ENCODE data around the gene AP1S1. TPM values are rescaled to one million over a fixed set of nuclear protein-coding genes. Genes with fewer than 3 reads are reported as not detected.

Gene AP1S1
- total and polyA plus RNA-seq, 2 of the 13 experiments (the other 11 are each of a cell fraction or from before 2014, with no cell fraction given): 57.5 to 68.1 TPM

DNA sequence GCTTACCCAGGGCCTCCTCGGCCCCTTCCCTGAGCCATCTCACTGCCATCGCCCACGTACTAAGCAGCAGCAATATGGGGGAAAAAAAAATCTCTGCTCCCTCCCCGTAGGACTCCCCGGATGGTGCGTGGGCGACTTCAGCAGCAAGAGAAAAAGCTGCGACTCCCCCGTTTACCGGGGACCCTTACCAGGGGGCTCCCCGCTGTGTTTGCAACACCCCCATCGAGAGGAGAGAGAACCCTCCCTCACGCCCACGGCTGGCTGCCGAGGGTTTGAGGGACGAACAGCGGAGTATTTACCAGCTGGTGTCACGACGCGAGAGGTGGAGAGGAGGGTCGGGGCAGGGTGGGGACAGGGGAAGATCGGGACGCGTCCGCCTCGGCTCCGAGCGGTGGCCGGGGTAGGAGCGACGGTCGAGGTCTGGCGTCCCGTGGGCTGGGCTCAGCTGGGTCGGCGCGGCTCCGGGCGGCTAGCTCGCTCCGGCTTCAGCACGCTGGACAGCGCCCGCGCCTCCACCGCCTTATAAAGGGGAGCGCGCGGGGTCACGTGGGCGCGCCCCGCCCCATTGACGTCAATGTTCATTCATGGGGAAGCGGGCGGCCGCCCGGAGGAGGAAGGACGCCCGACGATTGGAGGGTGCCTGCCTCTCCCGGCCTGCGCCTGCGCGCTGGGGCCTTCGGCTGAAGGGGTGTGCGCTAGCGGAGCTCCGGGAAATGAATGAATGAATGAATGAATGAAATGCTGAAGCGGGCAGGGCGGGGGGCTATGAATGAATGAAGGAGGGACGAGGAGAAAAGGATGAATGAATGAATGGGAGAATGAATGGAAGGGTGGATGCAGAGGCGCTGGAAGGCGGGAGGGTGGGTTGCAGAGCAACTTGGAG is 11.0 kb downstream of the AP1S1 start, which contains the start of gene VGF (continued):
- TF ChIP-seq, protein P1, sequence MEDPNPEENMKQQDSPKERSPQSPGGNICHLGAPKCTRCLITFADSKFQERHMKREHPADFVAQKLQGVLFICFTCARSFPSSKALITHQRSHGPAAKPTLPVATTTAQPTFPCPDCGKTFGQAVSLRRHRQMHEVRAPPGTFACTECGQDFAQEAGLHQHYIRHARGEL (CRISPR knock-in tag; IDR thresholded peaks at IDR 0.05): peak; percentile 82; the same call in 1 of the 2 replicates
- TF ChIP-seq ZNF788 (CRISPR knock-in tag; IDR thresholded peaks at IDR 0.05; ENCODE audit: borderline replicate concordance) (peak; percentile 98), IRX3 (CRISPR knock-in tag; IDR thresholded peaks at IDR 0.05; ENCODE audit: borderline replicate concordance, low read depth) (peak; percentile 97), ZNF367 (CRISPR knock-in tag; IDR thresholded peaks at IDR 0.05; ENCODE audit: borderline replicate concordance) (peak; percentile 98), SMAD1 (CRISPR knock-in tag; IDR thresholded peaks at IDR 0.05; ENCODE audit: borderline replicate concordance, low read depth) (0 out of 2 replicates have a peak, but pooled peaks have one; percentile 43), ZNF674 (CRISPR knock-in tag; IDR thresholded peaks at IDR 0.05; ENCODE audit: low read depth) (peak; percentile 96; the same call in 1 of the 2 replicates), FIP1L1 (IDR thresholded peaks at IDR 0.05; ENCODE audit: borderline replicate concordance, insufficient read depth, low read depth, low read length) (no peak), BHLHE40 (IDR thresholded peaks at IDR 0.05; ENCODE audit: low read length) (peak; percentile 83), ZNF138 (CRISPR knock-in tag; IDR thresholded peaks at IDR 0.05; ENCODE audit: low read depth) (peak; percentile 99), ZNF343 (CRISPR knock-in tag; IDR thresholded peaks at IDR 0.05) (peak; percentile 84; the same call in 1 of the 2 replicates), ISL2 (CRISPR knock-in tag; IDR thresholded peaks at IDR 0.05) (peak; percentile 91), ZNF709 (CRISPR knock-in tag; IDR thresholded peaks at IDR 0.05) (peak; percentile 96), U2AF2 (IDR thresholded peaks at IDR 0.05; ENCODE audit: low read depth, low read length) (no peak), ZNF605 (CRISPR knock-in tag; IDR thresholded peaks at IDR 0.05) (peak; percentile 98), HNRNPK (IDR thresholded peaks at IDR 0.05; ENCODE audit: low read depth, low read length, poor library complexity, severe bottlenecking) (peak; percentile 90), ETV5 (CRISPR knock-in tag; IDR thresholded peaks at IDR 0.05; ENCODE audit: borderline replicate concordance) (peak; percentile 81), ADNP (CRISPR knock-in tag; IDR thresholded peaks at IDR 0.05) (0 out of 2 replicates have a peak, but pooled peaks have one; percentile 56), NPAS2 (CRISPR knock-in tag; IDR thresholded peaks at IDR 0.05; ENCODE audit: borderline replicate concordance) (0 out of 2 replicates have a peak, but pooled peaks have one; percentile 70), ZNF207 (IDR thresholded peaks at IDR 0.05; ENCODE audit: borderline replicate concordance) (no peak)
- TF ChIP-seq, protein P2, sequence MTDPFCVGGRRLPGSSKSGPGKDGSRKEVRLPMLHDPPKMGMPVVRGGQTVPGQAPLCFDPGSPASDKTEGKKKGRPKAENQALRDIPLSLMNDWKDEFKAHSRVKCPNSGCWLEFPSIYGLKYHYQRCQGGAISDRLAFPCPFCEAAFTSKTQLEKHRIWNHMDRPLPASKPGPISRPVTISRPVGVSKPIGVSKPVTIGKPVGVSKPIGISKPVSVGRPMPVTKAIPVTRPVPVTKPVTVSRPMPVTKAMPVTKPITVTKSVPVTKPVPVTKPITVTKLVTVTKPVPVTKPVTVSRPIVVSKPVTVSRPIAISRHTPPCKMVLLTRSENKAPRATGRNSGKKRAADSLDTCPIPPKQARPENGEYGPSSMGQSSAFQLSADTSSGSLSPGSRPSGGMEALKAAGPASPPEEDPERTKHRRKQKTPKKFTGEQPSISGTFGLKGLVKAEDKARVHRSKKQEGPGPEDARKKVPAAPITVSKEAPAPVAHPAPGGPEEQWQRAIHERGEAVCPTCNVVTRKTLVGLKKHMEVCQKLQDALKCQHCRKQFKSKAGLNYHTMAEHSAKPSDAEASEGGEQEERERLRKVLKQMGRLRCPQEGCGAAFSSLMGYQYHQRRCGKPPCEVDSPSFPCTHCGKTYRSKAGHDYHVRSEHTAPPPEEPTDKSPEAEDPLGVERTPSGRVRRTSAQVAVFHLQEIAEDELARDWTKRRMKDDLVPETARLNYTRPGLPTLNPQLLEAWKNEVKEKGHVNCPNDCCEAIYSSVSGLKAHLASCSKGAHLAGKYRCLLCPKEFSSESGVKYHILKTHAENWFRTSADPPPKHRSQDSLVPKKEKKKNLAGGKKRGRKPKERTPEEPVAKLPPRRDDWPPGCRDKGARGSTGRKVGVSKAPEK (CRISPR knock-in tag; IDR thresholded peaks at IDR 0.05; ENCODE audit: borderline replicate concordance): 0 out of 2 replicates have a peak, but pooled peaks have one; percentile 61
- TF ChIP-seq, protein P3, sequence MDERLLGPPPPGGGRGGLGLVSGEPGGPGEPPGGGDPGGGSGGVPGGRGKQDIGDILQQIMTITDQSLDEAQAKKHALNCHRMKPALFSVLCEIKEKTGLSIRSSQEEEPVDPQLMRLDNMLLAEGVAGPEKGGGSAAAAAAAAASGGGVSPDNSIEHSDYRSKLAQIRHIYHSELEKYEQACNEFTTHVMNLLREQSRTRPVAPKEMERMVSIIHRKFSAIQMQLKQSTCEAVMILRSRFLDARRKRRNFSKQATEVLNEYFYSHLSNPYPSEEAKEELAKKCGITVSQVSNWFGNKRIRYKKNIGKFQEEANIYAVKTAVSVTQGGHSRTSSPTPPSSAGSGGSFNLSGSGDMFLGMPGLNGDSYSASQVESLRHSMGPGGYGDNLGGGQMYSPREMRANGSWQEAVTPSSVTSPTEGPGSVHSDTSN (CRISPR knock-in tag; IDR thresholded peaks at IDR 0.05): no peak
- TF ChIP-seq, protein P4, sequence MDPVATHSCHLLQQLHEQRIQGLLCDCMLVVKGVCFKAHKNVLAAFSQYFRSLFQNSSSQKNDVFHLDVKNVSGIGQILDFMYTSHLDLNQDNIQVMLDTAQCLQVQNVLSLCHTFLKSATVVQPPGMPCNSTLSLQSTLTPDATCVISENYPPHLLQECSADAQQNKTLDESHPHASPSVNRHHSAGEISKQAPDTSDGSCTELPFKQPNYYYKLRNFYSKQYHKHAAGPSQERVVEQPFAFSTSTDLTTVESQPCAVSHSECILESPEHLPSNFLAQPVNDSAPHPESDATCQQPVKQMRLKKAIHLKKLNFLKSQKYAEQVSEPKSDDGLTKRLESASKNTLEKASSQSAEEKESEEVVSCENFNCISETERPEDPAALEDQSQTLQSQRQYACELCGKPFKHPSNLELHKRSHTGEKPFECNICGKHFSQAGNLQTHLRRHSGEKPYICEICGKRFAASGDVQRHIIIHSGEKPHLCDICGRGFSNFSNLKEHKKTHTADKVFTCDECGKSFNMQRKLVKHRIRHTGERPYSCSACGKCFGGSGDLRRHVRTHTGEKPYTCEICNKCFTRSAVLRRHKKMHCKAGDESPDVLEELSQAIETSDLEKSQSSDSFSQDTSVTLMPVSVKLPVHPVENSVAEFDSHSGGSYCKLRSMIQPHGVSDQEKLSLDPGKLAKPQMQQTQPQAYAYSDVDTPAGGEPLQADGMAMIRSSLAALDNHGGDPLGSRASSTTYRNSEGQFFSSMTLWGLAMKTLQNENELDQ (CRISPR knock-in tag; IDR thresholded peaks at IDR 0.05; ENCODE audit: borderline replicate concordance): peak; percentile 96

Measured in HepG2 (cell line).